ENCODE results near the gene CLIP2.
"Not testable (repeated sequence)": the region's sequence is repeated elsewhere in the genome, so short reads cannot be mapped to it uniquely, and the experiment has no call there.

Gene CLIP2

GRCh38 chr7:74324531-74325209 is 35.5 kb downstream of the CLIP2 start:
- FAIRE-seq = no peak

DNA sequence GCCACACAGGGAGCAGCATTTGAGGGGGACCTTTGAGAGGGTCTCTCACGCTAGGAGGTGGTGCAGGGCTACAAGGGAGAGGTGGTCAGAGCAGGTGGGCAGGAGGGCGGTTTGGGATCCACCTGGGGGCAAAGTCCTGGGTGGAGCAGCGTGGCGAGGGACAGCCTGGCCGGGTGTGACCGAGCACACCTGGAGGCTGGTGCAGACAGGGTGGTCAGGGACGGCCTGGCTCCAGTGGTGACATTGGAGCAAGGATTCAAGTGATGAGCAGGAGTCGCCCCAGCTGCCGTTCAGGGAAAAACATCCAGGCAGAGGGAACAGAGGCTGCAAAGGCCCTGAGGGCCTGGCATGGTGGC is 36.0 kb downstream of the CLIP2 start:
- TF ChIP-seq POLR2AphosphoS5 (IDR thresholded peaks at IDR 0.05; ENCODE audit: low read depth, low read length) (no peak), POLR2A (IDR thresholded peaks at IDR 0.05; ENCODE audit: low read depth, low read length) (no peak), TAF1 (IDR thresholded peaks at IDR 0.05; ENCODE audit: borderline replicate concordance, low read depth, low read length) (no peak)
- DNase-seq (ENCODE audit: insufficient read length) (no peak), FAIRE-seq (no peak)

More at GRCh38 chr7:74324531-74325209, 35.5 kb downstream of the CLIP2 start:
- no peak for TF ChIP-seq POLR2A (IDR thresholded peaks at IDR 0.05; ENCODE audit: low read depth, low read length)
- DNase-seq (ENCODE audit: insufficient read length) = no peak

DNA sequence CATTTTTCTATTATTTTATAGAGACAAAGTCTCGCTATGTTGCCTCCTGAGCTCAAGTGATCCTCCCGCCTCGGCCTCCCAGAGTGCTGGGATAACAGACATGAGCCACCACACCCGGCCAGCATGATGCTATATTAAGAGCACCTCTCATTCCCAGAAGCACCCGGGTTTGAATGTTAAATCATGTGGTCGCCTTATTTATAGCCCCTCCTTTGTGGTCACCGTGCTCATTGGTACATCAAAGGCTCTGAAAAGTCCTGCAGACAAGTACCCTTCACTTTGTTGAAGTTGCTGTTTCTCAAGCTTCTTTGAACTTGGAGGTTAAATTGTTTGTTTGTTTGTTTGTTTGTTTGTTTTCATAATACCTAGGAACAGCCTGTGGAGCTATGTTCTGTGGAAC is 40.0 kb downstream of the CLIP2 start:
- TF ChIP-seq POLR2A (IDR thresholded peaks at IDR 0.05; ENCODE audit: low read depth, low read length) (no peak), TAF1 (IDR thresholded peaks at IDR 0.05; ENCODE audit: borderline replicate concordance, low read depth, low read length) (no peak), POLR2AphosphoS5 (IDR thresholded peaks at IDR 0.05; ENCODE audit: low read depth, low read length) (no peak)
- DNase-seq (ENCODE audit: insufficient read length) (no peak), FAIRE-seq (no peak)

- TF ChIP-seq TAF1 (IDR thresholded peaks at IDR 0.05; ENCODE audit: borderline replicate concordance, low read depth, low read length) = no peak
- TF ChIP-seq POLR2A (IDR thresholded peaks at IDR 0.05; ENCODE audit: low read depth, low read length) = no peak
- TF ChIP-seq POLR2AphosphoS5 (IDR thresholded peaks at IDR 0.05; ENCODE audit: low read depth, low read length) = no peak
- DNase-seq (ENCODE audit: insufficient read length) (no peak), FAIRE-seq (no peak)
Measured at GRCh38 chr7:74332373-74333176, 43.4 kb downstream of the CLIP2 start.

DNA sequence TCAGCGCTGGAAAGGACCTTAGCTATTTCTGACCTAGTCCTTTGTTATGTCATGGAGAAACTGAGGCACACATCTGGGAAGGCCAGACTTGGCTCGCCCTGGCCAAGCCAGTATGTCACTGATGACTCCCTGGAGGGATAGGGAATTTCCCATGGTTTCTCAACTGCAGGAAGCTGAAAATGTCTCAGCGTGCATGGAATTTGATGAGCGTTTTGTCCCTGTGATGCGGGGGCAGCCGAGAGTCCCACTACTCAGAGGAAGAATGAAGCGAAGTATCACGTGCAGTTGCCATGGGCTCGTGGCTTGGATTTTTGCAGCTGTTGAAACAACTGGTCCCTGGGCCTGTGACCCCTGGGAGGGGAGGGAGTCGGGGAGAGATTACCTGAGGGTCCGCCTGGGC is 44.8 kb downstream of the CLIP2 start:
- no peak for TF ChIP-seq POLR2AphosphoS5 (IDR thresholded peaks at IDR 0.05; ENCODE audit: low read depth, low read length)
- TF ChIP-seq TAF1 (IDR thresholded peaks at IDR 0.05; ENCODE audit: borderline replicate concordance, low read depth, low read length) = no peak
- TF ChIP-seq POLR2A (IDR thresholded peaks at IDR 0.05; ENCODE audit: low read depth, low read length) = no peak
- DNase-seq (ENCODE audit: insufficient read length) (no peak), FAIRE-seq (no peak)

DNA sequence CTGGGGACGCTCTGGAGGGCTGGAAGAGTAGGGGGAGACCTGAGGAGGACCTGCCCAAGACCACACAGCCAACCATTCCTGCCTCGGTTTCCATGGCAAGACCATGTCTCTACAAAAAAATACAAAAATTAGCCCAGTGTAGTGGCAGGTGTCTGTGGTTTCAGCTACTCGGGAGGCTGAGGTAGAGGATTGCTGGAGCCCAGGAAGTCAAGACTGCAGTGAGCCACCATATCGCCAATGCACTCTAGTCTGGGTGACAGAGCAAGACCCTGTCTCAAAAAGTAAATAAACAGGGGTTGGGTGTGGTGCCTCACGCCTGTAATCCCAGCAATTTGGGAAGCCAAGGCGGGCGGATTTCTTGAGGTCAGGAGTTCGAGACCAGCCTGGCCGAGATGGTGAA is 48.7 kb downstream of the CLIP2 start:
- no peak for DNase-seq (ENCODE audit: insufficient read length)
- no peak for FAIRE-seq
- TF ChIP-seq TAF1 (IDR thresholded peaks at IDR 0.05; ENCODE audit: borderline replicate concordance, low read depth, low read length) (no peak), POLR2AphosphoS5 (IDR thresholded peaks at IDR 0.05; ENCODE audit: low read depth, low read length) (no peak), POLR2A (IDR thresholded peaks at IDR 0.05; ENCODE audit: low read depth, low read length) (no peak)

- TF ChIP-seq POLR2A (IDR thresholded peaks at IDR 0.05; ENCODE audit: low read depth, low read length) = no peak
- DNase-seq (ENCODE audit: insufficient read length) = no peak
- FAIRE-seq = no peak
Measured at GRCh38 chr7:74338366-74339108, 49.3 kb downstream of the CLIP2 start.

DNA sequence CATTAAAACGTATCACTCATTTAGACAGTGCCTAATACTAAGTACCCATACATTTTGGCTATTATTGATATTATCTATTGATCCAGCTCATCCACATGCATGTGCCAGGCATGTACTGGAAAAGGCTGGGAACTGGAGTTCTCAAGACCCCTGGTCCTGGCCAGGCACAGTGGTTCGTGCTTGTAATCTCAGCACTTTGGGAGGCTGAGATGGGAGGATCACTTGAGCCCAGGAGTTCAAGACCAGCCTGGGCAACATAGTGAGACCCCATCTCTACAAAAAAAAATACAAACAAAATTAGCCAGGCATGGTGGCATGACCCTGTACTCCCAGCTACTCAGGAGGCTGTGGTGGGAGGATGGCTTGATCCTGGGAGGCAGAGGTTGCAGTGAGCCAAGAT is 50.4 kb downstream of the CLIP2 start:
- not testable (repeated sequence) for DNase-seq (ENCODE audit: insufficient read length); FAIRE-seq

GRCh38 chr7:74343281-74344131 is 54.3 kb downstream of the CLIP2 start:
- FAIRE-seq (peak; percentile 60), DNase-seq (ENCODE audit: insufficient read length) (no peak)
- no peak for TF ChIP-seq POLR2A (IDR thresholded peaks at IDR 0.05; ENCODE audit: low read depth, low read length)
- TF ChIP-seq TAF1 (IDR thresholded peaks at IDR 0.05; ENCODE audit: borderline replicate concordance, low read depth, low read length) = no peak
- TF ChIP-seq POLR2AphosphoS5 (IDR thresholded peaks at IDR 0.05; ENCODE audit: low read depth, low read length) = no peak

GRCh38 chr7:74344132-74344496 is 54.9 kb downstream of the CLIP2 start:
- no peak for FAIRE-seq
- DNase-seq (ENCODE audit: insufficient read length) = no peak
- no peak for TF ChIP-seq TAF1 (IDR thresholded peaks at IDR 0.05; ENCODE audit: borderline replicate concordance, low read depth, low read length)
- no peak for TF ChIP-seq POLR2A (IDR thresholded peaks at IDR 0.05; ENCODE audit: low read depth, low read length)
- no peak for TF ChIP-seq POLR2AphosphoS5 (IDR thresholded peaks at IDR 0.05; ENCODE audit: low read depth, low read length)

DNA sequence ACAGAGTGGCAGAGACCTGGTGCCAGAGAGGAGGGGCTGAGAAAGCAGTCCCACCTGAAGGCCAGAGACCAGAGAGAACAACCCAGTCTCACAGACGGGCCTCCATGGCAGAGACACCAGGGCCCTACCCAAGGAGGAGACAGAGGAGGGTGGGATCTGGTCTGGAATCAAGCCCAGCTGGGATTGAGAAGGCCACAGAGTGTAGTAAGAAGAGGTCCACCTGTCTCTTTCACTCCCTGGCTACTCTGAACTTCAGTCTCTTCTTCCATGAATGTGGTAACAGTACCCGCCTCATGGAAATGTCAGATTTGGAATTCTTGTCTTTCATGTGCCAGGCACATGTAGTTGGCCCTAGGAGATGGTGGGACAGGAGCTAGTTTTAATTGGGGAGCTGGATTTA is 55.6 kb downstream of the CLIP2 start:
- TF ChIP-seq TAF1 (IDR thresholded peaks at IDR 0.05; ENCODE audit: borderline replicate concordance, low read depth, low read length) (no peak), POLR2AphosphoS5 (IDR thresholded peaks at IDR 0.05; ENCODE audit: low read depth, low read length) (no peak), POLR2A (IDR thresholded peaks at IDR 0.05; ENCODE audit: low read depth, low read length) (no peak)
- FAIRE-seq = no peak
- no peak for DNase-seq (ENCODE audit: insufficient read length)

Data from GM12892 (cell line).